ENCODE data around the gene SLC4A1. TPM values are rescaled to one million over a fixed set of nuclear protein-coding genes. Genes with fewer than 3 reads are reported as not detected.

The SLC4A1 gene
- polyA plus RNA-seq, 1 of the 3 experiments (the other 2 are of a cell fraction): not detected

GRCh38 chr17:44258811-44259351 lies 9.1 kb downstream of the SLC4A1 start:
- H3K27me3 ChIP-seq (ENCODE audit: insufficient read depth): no peaks in the 10 kb centered on the region
- ChIA-PET CTCF (interaction anchor here (1.0 to 1.6 kb wide), 3 partner anchors 8 to 91 kb away, joined by 3 to 5 read pairs (median 4); no protein-coding TSS in a partner anchor), POLR2A (interaction anchor here (1.1 kb wide), 1 partner anchor 50 kb away, joined by 4 read pairs; the partner anchor contains the start of gene RUNDC3A)
- DNase-seq: no peak
- no peak for TF ChIP-seq RAD21 (IDR thresholded peaks at IDR 0.05; ENCODE audit: low read length)
- no peak for TF ChIP-seq GABPA (IDR thresholded peaks at IDR 0.05; ENCODE audit: low read depth)
- no peak for TF ChIP-seq MXI1 (IDR thresholded peaks at IDR 0.05; ENCODE audit: low read depth, low read length)
- TF ChIP-seq GATA2 (CRISPR knock-in tag; IDR thresholded peaks at IDR 0.05): no peak
- no peak for TF ChIP-seq USF1 (IDR thresholded peaks at IDR 0.05; ENCODE audit: borderline replicate concordance, low read depth)
- no peak for TF ChIP-seq REST (IDR thresholded peaks at IDR 0.05; ENCODE audit: low read depth, low read length)
- no peak for TF ChIP-seq NFIC (IDR thresholded peaks at IDR 0.05; ENCODE audit: borderline replicate concordance)
- TF ChIP-seq, protein P1, sequence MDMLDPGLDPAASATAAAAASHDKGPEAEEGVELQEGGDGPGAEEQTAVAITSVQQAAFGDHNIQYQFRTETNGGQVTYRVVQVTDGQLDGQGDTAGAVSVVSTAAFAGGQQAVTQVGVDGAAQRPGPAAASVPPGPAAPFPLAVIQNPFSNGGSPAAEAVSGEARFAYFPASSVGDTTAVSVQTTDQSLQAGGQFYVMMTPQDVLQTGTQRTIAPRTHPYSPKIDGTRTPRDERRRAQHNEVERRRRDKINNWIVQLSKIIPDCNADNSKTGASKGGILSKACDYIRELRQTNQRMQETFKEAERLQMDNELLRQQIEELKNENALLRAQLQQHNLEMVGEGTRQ (IDR thresholded peaks at IDR 0.05; ENCODE audit: borderline replicate concordance, low read depth, low read length): no peak
- TF ChIP-seq FOXM1 (IDR thresholded peaks at IDR 0.05; ENCODE audit: low read depth): no peak
- TF ChIP-seq RCOR1 (IDR thresholded peaks at IDR 0.05; ENCODE audit: low read length): no peak
- TF ChIP-seq CHD2 (IDR thresholded peaks at IDR 0.05; ENCODE audit: low read length, partially characterized antibody): no peak
- H4K20me1 ChIP-seq (ENCODE audit: insufficient read depth): no peaks in the 10 kb centered on the region
- no peak overlapping the region for H3K9ac ChIP-seq
- no peaks in the 10 kb centered on the region for H3K79me2 ChIP-seq (ENCODE audit: insufficient read depth)
- WGBS (ENCODE audit: low lambda C conversion rate): 82% methylated on average over 14 of the region's 17 CpGs
- H3K4me2 ChIP-seq: no peak overlapping the region
- no peaks in the 10 kb centered on the region for H3K36me3 ChIP-seq (replicated peaks in 1 of 2; ENCODE audit: control insufficient read depth in 1 of 2, insufficient read depth in 2 of 2, low read length in 1 of 2)
- no peaks in the 10 kb centered on the region; a peak in 1 of 4 replicates for H3K4me1 ChIP-seq (ENCODE audit: control insufficient read depth in 1 of 2, insufficient read depth in 2 of 2, low read depth in 1 of 2, low read length in 1 of 2)
- H3K27ac ChIP-seq (ENCODE audit: low read depth in 2 of 2, low read length in 1 of 2): no peak overlapping the region
- no peak overlapping the region for H3K4me3 ChIP-seq (ENCODE audit: low read depth in 2 of 2, low read length in 1 of 2)
- H3K9me3 ChIP-seq: no peaks in the 10 kb centered on the region
- no peak overlapping the region for H2AFZ ChIP-seq (ENCODE audit: low read depth)
- no peaks in the 10 kb centered on the region for H3F3A ChIP-seq (replicated peaks; ENCODE audit: insufficient read depth)
- no peaks in the 10 kb centered on the region for H3K9me2 ChIP-seq
